HUES6 (cell line): ENCODE measurements around the gene GUCY1A2.
"Not testable (repeated sequence)": the region's sequence is repeated elsewhere in the genome, so short reads cannot be mapped to it uniquely, and the experiment has no call there.

Experiments
- H3K27ac ChIP-seq: 2 replicates; pipeline ENCODE4 v1.7.0; 2013; ENCODE audit warnings: low read depth, mild to moderate bottlenecking, low read length, inconsistent platforms
- H3K27me3 ChIP-seq: 2 replicates; pipeline ENCODE4 v1.6.1; 2013; ENCODE audit warnings: low read length; ENCODE audit not compliant: control insufficient read depth, insufficient read depth
- H3K36me3 ChIP-seq: 2 replicates; pipeline ENCODE4 v1.6.1; 2013; ENCODE audit warnings: low read length; ENCODE audit not compliant: control insufficient read depth, insufficient read depth
- H3K4me1 ChIP-seq: 2 replicates; pipeline ENCODE4 v1.6.1; 2013; ENCODE audit warnings: low read length; ENCODE audit not compliant: control insufficient read depth, insufficient read depth
- H3K4me3 ChIP-seq: 2 replicates; pipeline ENCODE4 v1.5.1; 2013; ENCODE audit warnings: low read depth, low read length
- H3K9ac ChIP-seq: one replicate; pipeline ENCODE4 v1.6.1; 2013; ENCODE audit warnings: mild to moderate bottlenecking, low read length
- H3K9me3 ChIP-seq: 2 replicates; pipeline ENCODE4 v1.6.1; 2013; ENCODE audit warnings: low read depth, low read length; ENCODE audit not compliant: control insufficient read depth, insufficient read depth

Gene GUCY1A2

DNA sequence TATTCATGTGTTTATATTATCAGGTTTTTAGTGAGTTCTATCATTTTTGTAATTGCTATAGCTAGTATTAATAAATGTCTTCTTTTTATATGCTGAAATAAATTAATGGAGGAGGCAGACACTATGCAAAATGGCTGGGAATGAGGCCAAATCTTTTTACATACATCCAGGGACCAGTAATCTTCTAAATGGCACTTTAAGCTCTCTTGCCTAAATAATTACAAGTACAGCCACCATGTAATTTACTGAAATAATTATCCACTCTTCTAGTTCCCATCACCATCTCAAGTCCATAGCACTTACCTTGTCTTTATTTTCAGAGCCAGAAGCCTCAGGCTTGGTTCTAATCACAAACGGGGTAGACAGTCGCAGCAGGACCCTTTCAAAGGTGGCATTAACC is 79.1 kb downstream of the GUCY1A2 start:
- no peak overlapping the region for H3K27ac ChIP-seq
- H3K36me3 ChIP-seq, result no peaks in the 10 kb centered on the region
- H3K9ac ChIP-seq, result no peak overlapping the region
- peaks cover 5% of the 10 kb centered on the region; the same call in 1 of the 2 replicates for H3K4me1 ChIP-seq
- no peaks in the 10 kb centered on the region for H3K9me3 ChIP-seq
- no peak overlapping the region for H3K4me3 ChIP-seq
- no peaks in the 10 kb centered on the region for H3K27me3 ChIP-seq

- no peak overlapping the region for H3K4me3 ChIP-seq
- no peak overlapping the region for H3K9ac ChIP-seq
- H3K27ac ChIP-seq, result no peak overlapping the region
Observed at GRCh38 chr11:106937111-106937510, 81.2 kb downstream of the GUCY1A2 start.

GRCh38 chr11:106925245-106925644 is 93.0 kb downstream of the GUCY1A2 start:
- H3K27ac ChIP-seq, result no peak overlapping the region
- H3K9me3 ChIP-seq, result no peaks in the 10 kb centered on the region
- H3K4me3 ChIP-seq, result no peak overlapping the region
- H3K9ac ChIP-seq, result no peak overlapping the region
- H3K27me3 ChIP-seq, result no peaks in the 10 kb centered on the region
- no peaks in the 10 kb centered on the region for H3K36me3 ChIP-seq
- no peaks in the 10 kb centered on the region for H3K4me1 ChIP-seq

More at GRCh38 chr11:106937111-106937510, 81.2 kb downstream of the GUCY1A2 start:
- Histone ChIP-seq H3K36me3 (no peaks in the 10 kb centered on the region), H3K27me3 (no peaks in the 10 kb centered on the region), H3K4me1 (peaks cover 5% of the 10 kb centered on the region; the same call in 1 of the 2 replicates), H3K9me3 (no peaks in the 10 kb centered on the region)

- Histone ChIP-seq H3K27ac (no peak overlapping the region), H3K4me1 (no peaks in the 10 kb centered on the region), H3K27me3 (no peaks in the 10 kb centered on the region), H3K36me3 (no peaks in the 10 kb centered on the region), H3K9me3 (no peaks in the 10 kb centered on the region), H3K9ac (no peak overlapping the region), H3K4me3 (no peak overlapping the region)
Observed at GRCh38 chr11:106920899-106921509, 97.3 kb downstream of the GUCY1A2 start.

- Histone ChIP-seq H3K4me3 (no peak overlapping the region), H3K9me3 (no peaks in the 10 kb centered on the region), H3K4me1 (no peaks in the 10 kb centered on the region), H3K27me3 (no peaks in the 10 kb centered on the region), H3K27ac (no peak overlapping the region), H3K36me3 (no peaks in the 10 kb centered on the region), H3K9ac (no peak overlapping the region)
Observed at GRCh38 chr11:106917973-106918372, 100.3 kb downstream of the GUCY1A2 start.

DNA sequence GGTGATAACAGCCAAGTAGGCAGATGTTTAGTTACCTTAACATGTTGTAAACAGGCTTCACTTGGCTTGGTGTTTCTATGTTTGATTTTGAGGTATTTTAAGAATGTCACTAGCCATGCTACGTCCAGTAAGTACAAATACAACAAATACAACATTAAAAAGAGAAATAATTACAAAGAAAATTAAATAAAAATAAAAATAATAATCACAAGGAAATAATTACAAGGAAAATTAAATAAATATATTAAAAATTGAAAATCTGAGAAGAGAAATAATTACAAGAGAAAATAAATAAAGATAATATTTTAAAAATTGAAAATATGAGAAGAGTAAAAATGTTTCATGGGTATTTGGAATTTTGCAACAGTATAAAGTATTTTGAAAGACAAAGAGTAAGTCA is 103.9 kb downstream of the GUCY1A2 start:
- H3K36me3 ChIP-seq, result no peaks in the 10 kb centered on the region
- no peak overlapping the region for H3K9ac ChIP-seq
- H3K9me3 ChIP-seq, result no peaks in the 10 kb centered on the region
- H3K4me3 ChIP-seq, result no peak overlapping the region
- no peaks in the 10 kb centered on the region for H3K27me3 ChIP-seq
- H3K4me1 ChIP-seq, result no peaks in the 10 kb centered on the region
- no peak overlapping the region for H3K27ac ChIP-seq

- Histone ChIP-seq H3K27me3 (no peaks in the 10 kb centered on the region), H3K36me3 (no peaks in the 10 kb centered on the region), H3K4me3 (no peak overlapping the region), H3K27ac (no peak overlapping the region), H3K9ac (no peak overlapping the region), H3K9me3 (no peaks in the 10 kb centered on the region), H3K4me1 (no peaks in the 10 kb centered on the region)
Observed at GRCh38 chr11:106913141-106913540, 105.1 kb downstream of the GUCY1A2 start.

GRCh38 chr11:106904826-106905225 is 113.5 kb downstream of the GUCY1A2 start:
- H3K36me3 ChIP-seq, result no peaks in the 10 kb centered on the region
- H3K9me3 ChIP-seq, result no peaks in the 10 kb centered on the region
- H3K9ac ChIP-seq, result no peak overlapping the region
- no peaks in the 10 kb centered on the region for H3K4me1 ChIP-seq
- H3K4me3 ChIP-seq, result no peak overlapping the region
- H3K27ac ChIP-seq, result no peak overlapping the region
- no peaks in the 10 kb centered on the region for H3K27me3 ChIP-seq

- Histone ChIP-seq H3K9ac (no peak overlapping the region), H3K27ac (no peak overlapping the region), H3K4me1 (no peaks in the 10 kb centered on the region), H3K9me3 (no peaks in the 10 kb centered on the region), H3K27me3 (no peaks in the 10 kb centered on the region), H3K4me3 (no peak overlapping the region), H3K36me3 (no peaks in the 10 kb centered on the region)
Observed at GRCh38 chr11:106889718-106890117, 128.6 kb downstream of the GUCY1A2 start.

DNA sequence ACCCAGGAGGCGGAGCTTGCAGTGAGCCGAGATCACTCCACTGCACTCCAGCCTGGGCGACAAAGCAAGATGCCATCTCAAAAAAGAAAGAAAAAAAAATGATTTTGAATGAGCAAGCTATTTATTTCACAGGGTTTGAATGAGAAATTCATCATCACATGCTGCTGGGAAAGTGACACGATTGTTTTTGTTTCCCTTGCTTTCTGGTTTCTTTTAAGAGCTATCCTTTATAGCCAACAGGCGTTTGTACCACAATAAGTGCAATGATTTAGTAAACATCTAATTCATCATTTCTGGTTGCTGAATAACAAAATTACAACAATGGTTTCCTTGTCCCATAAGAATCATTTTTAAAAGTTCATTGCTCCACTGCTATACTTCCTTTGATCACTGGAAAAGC is 129.9 kb downstream of the GUCY1A2 start:
- H3K9ac ChIP-seq, result no peak overlapping the region
- H3K9me3 ChIP-seq, result no peaks in the 10 kb centered on the region
- H3K4me1 ChIP-seq, result no peaks in the 10 kb centered on the region
- no peaks in the 10 kb centered on the region for H3K27me3 ChIP-seq
- no peak overlapping the region for H3K27ac ChIP-seq
- no peak overlapping the region for H3K4me3 ChIP-seq
- H3K36me3 ChIP-seq, result no peaks in the 10 kb centered on the region

GRCh38 chr11:106883693-106884092 is 134.6 kb downstream of the GUCY1A2 start:
- not testable (repeated sequence) for H3K36me3 ChIP-seq, H3K4me1 ChIP-seq, H3K27me3 ChIP-seq

More at GRCh38 chr11:106883693-106884092, 134.6 kb downstream of the GUCY1A2 start:
- H3K4me3 ChIP-seq, H3K27ac ChIP-seq, H3K9me3 ChIP-seq, H3K9ac ChIP-seq: not testable (repeated sequence)
